Activated CD4-positive, CD25-positive, alpha-beta regulatory T cell treated with anti-CD3 and anti-CD28 coated beads, Interleukin-2, amount 50 U/mL, for 16 hours (primary cell): ENCODE measurements around the gene STXBP4.

Experiments
- DNase-seq: peaks from one replicate; pipeline ENCODE4 v3.0.0-alpha.2; 2020; ENCODE audit warnings: low read depth, low spot score

Gene STXBP4

GRCh38 chr17:54968262-54968987, at the start of gene STXBP4, which contains the start of gene COX11:
TSS of gene STXBP4 (plus strand) at chr17:54968765. CDS start at chr17:54986220, 17,455 bp downstream.
TSS of gene COX11 (minus strand) at chr17:54968654. CDS start at chr17:54968646, 8 bp downstream.
- DNase-seq, result peak; percentile 86

GRCh38 chr17:54919425-54919824, 49.1 kb upstream of the STXBP4 start:
- no peak for DNase-seq

GRCh38 chr17:54920819-54921218, 47.7 kb upstream of the STXBP4 start:
- no peak for DNase-seq

- no peak for DNase-seq
These were observed 44.2 kb upstream of the STXBP4 start for GRCh38 chr17:54924405-54924804.

GRCh38 chr17:54927525-54927924, 41.0 kb upstream of the STXBP4 start:
- no peak for DNase-seq

GRCh38 chr17:54932711-54933110, 35.9 kb upstream of the STXBP4 start:
- no peak for DNase-seq

- DNase-seq, result no peak
These were observed 34.6 kb upstream of the STXBP4 start for GRCh38 chr17:54933921-54934320.

- DNase-seq, result no peak
These were observed 33.1 kb upstream of the STXBP4 start for GRCh38 chr17:54935471-54935870.

GRCh38 chr17:54937018-54937417, 31.5 kb upstream of the STXBP4 start:
- DNase-seq, result no peak

GRCh38 chr17:54937426-54937825, 31.1 kb upstream of the STXBP4 start:
- no peak for DNase-seq

- DNase-seq, result no peak
These were observed 27.3 kb upstream of the STXBP4 start for GRCh38 chr17:54941285-54941684.

GRCh38 chr17:54944796-54945195, 23.8 kb upstream of the STXBP4 start:
- no peak for DNase-seq

GRCh38 chr17:54945231-54945630, 23.3 kb upstream of the STXBP4 start:
- no peak for DNase-seq

GRCh38 chr17:54945671-54946070, 22.9 kb upstream of the STXBP4 start:
- no peak for DNase-seq

GRCh38 chr17:54947396-54947795, 21.2 kb upstream of the STXBP4 start:
- DNase-seq, result no peak

GRCh38 chr17:54948380-54948779, 20.2 kb upstream of the STXBP4 start:
- no peak for DNase-seq

- no peak for DNase-seq
These were observed 18.4 kb upstream of the STXBP4 start for GRCh38 chr17:54950116-54950515.

GRCh38 chr17:54951286-54951685, 17.3 kb upstream of the STXBP4 start:
- DNase-seq, result no peak

- no peak for DNase-seq
These were observed 11.8 kb upstream of the STXBP4 start for GRCh38 chr17:54956791-54957190.

GRCh38 chr17:54967621-54968261, 824 bp upstream of the STXBP4 start:
- DNase-seq, result no peak

- DNase-seq, result no peak
These were observed 395 bp downstream of the STXBP4 start for GRCh38 chr17:54968988-54969332.

- DNase-seq, result no peak
These were observed 1.4 kb downstream of the STXBP4 start for GRCh38 chr17:54969658-54970572.
